GM21717 (cell line): ENCODE data around the gene CTU1.

Source experiments
- ATAC-seq: cut with Tn5 transposase; IDR thresholded peaks from one replicate; pipeline ENCODE4 v1.9.1; 2021; ENCODE audit warnings: mild to moderate bottlenecking, moderate library complexity; ENCODE audit not compliant: unreplicated experiment

The CTU1 gene

DNA sequence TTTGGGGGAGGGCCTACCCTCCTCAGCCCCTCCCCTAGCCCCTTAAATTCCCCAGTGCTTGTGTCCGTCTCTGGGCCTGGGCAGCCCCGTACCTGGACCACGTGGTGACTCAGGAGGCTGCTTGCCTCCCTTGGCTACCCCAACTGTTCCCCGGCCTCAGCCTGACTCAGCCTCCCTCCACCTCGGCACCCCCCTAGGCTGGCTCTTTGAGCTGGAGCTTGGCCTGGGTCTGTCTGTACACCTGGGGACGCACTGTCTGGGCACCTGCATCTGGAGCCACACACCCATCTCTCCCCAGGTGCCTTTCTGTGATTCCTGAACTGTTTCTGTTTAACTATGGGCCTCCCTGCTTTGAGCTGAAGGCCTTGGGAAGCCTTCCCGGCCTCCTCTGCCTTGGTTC, 23.7 kb downstream of the CTU1 start:
- ATAC-seq = no peak

DNA sequence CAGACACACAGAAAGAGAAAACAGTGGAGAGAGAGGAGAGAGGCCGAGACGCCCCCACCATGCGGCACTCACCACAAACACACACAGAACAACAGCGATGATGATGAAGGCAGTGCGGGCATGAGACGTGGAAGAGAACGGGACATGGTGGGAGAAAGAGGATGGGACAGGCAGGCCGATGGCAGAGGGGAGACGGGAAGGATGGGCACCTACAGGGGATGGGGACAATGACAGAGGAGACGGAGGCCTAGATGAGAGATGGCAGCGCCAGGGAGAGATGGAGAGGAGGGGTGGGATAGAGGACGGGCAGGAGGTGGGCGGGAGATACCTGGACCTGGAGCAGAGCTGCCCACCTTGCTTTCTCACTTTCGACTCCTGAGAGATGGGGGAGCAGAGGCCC, 24.4 kb downstream of the CTU1 start:
- ATAC-seq = no peak

DNA sequence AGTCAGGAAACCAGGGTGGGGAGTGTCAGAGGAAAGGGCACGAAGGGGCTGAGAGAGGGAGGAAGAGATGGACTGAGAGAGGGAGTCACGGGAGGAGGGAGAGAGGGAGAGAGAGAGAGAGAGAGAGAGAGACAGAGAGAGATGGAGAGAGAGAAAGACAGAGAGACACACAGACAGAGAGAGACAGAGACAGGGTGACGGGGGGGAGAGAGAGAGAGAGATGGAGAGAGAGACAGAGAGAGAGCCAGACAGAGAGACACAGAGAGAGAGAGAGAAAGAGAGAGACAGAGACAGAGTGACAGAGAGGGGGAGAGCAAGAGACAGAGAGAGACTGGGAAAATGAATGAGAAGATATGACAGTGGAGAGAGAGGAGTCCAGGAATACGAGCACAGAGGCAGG, 25.0 kb downstream of the CTU1 start:
- no peak for ATAC-seq

DNA sequence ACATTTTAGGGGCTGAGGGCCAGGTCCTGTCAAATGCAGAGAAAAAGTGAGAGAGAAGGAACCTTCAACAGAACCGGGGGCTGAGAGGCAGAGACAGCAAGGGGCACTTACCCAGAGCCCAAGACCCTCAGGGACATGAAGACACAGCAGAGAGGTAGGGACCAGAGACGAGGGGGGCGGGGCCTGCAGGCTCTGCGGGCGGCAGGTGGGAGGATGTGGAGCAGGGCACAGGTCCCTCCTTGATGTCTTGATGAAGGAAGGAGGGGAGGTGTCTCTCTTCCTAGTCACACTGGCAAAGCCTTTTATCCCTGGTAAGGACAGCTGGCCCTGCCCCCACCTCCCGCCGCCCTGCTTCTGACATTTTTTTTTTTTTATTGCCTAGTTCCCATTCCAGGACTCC, 25.6 kb downstream of the CTU1 start, which contains the start of gene KLK14:
Gene KLK14 (minus strand): TSS at position 277 of the 400 bp plus-strand sequence. CDS start 273 bp downstream, at position 4.
- ATAC-seq = no peak

DNA sequence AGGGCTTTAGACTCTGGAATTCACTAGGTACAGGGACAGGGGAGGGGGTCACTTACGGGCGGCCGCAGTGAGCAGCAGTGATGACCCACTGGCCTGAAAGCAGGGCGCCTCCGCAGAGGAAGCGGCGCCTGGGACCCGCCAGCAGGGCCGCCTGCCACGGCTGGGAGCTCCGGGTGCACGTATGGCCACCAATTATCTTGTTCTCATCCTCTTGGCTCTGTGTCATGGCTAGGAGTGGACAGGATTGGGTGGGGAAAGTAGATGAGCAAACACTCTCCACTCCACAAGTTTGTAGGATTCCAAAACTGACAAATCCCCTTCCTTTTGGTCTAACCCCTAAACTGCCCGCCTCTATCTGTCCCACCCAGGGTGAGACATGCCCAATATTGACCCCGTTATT, 26.7 kb downstream of the CTU1 start:
- no peak for ATAC-seq

DNA sequence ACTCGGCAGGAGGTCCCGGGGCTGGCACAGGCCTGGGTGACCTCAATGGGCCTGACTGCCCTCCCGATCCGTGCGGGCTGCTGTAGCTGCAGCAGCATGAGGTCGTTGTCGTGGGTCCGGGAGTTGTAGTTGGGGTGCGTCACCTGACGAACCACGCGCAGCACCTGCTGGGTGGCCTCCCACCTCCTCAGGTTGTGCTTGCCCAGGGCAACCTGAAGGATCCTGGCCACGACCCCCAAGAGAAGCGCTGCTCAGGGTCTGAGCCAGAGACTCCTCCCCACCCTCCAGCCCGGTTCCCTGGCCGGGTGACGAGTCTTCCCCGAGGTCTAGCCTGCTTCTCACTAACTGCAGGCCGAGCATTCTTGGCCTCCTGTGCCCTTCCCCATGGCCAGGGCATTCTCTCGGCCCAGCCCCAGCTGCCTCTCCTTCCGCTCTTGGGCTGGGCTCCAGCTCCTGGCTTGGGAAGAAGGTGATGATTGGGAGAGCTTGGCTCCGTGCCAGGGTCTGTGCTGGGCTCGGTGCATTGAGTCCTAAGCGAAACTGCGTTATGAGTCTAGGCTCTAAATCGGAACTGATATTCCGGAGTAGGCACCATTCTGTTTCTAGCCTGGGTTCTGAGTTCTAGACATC, 28.6 kb downstream of the CTU1 start:
- no peak for ATAC-seq

DNA sequence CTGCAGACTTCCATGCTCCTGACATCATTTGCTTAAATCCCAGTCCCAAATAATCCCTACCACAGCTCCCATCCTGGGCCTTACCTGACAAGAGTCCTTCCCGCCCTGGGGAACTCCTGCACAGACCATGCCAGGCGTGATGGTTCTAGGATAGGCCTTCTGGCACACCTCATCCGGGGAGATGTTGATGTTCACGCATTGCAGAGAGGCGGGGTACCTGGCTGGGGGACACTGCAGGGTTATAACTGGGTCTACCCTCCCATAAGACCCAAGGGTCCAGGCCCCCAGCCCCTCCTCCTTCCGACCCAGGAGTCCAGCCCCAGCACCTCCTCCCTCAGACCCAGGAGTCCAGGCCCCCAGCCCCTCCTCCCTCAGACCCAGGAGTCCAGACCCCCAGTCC, 29.5 kb downstream of the CTU1 start:
- no peak for ATAC-seq

DNA sequence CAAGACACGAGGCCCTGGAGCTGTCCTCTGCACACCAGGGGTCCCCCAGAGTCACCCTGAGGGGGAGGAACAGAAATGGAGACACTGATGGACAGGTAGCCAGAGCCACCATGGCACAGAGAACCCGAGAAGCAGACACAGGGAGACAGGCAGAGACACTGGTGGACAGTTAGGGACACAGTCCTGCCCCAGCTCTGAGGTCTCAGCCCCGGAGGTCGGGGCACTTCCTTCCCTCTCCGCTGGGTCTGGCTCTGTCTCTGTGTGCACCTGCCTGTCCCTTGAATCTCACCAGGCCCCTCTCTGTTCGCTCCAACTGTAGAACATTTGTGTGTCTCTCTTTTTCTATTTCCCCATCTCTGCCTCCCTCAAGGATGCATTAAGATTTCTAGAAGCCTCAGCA, 30.1 kb downstream of the CTU1 start:
- no peak for ATAC-seq

DNA sequence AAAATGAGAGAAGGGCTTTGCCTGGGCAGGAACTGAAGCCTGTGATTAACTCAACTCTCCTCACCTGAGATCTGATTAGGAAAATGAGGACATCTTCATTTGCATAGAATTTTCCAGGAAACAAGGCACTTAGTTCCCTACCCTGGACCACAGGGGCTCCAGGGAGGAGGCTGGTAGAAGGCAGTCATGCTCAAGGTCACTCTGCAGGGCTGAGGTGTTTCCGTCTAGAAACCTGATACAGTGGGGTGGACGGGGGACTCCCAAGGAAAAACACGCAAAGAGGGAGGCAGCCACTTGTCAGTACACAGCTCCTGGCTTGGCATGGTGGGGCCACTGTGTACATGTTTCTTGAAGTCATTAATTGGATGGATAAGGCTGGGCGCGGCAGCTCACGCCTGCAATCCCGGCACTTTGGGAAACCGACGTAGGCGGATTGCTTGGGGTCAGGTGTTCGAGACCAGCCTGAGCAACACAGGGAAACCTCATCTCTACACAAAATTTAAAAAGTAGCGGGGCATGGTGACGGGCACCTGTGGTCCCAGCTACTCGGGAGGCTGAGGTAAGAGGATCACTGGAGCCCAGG, 31.5 kb downstream of the CTU1 start:
- ATAC-seq = no peak

DNA sequence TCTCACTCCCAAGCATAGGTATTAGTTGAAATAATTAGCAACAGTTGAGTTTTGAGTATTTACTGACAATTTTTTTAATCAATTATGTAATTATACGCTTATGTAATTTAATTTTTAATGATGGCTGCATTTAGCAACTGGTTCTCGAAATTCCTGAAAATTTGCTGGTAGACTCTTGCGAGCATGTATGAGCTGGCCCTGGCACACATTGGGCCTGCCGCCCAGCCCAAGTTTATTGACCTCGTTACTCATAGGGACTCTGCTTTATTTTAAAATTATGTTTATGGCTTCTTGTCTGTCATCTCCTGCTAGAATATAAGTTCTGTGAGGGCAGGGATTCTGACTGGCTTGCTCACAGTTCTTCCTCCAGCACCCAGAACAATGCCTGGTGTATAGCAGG, 32.2 kb downstream of the CTU1 start:
- ATAC-seq = no peak

DNA sequence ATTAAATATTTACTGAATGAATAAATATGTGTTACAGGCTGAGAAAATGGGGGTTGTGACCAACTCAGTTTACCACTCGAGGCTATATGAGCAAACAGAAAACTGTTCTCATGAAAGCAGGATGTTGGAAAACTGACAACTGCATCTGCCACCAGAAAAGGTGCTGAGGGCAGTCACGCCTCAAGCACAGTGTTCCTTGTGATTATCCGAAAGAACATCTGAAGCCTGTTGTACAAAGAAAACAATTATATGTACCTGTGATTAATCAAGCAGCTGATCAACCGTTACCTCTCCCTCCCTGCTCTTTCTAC, 37.2 kb downstream of the CTU1 start:
- no peak for ATAC-seq

DNA sequence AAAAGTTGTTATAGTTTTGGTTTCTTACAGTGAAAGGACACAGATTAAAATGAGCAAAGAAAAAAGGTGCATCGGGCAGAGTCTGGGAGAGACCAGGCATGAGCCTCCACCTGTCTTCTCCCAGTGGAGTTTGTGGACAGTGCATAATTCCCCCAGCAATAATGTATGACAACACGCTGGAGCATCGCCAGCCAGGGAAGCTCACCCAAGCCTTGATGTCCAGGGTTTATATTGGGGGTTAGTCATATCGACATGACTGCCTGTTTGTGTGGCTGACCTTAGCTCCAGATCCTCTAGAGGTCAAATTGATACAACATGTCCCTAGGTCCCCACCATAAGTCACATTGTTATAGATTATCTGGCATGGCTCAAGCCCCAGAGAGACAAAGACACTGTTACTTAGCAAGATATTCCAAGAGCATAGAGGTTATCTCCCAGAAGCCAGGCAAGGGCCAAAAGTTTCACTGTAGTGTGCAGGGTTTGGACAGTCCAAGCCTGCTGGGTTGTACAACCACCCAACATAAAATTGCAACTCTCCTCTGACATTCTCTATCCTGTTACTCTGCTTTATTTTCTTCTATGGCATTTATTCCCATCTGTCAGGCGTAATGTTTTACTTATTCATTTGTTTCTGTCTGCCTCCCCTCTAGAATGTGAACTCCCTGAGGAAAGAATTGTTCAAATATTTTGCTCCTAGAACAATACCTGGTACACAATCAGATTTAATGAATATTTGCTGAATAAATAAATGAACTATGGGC, 37.7 kb downstream of the CTU1 start:
- no peak for ATAC-seq

DNA sequence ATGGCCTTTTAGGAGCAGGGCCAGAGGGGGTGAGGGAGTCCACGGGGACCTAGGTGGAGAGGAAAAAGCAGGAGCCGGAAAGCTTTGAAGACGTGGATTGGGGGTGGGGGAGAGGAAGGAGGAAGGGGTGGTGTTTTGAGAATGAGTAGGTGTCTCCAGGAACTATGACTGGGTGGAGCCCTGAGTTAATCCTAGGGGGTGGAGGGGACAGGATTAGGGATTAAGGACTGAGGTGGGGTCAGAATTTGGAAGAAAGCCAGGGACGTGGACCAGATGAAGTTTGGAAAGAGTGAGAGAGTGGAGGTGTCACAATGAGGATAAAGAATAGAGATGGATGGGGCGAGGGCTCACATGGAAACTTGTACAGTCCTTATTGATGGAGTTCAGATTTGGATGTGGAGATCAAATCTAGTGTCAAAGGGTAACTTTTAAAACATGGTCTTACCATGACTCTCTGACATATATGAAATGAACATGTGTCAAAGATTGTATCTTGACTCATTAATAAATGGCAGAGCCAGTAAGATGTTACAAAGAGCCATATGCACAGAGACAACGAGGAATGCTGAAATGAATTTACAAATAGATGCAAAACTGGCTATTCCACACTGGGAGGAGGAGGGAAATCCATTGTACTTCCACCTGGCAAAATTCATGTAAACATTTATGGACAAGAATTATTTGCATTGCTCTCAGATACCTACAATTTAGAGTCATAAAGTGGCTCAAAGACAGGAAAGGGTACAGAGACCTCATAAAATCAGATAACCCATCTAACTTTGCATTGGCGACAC, 41.6 kb downstream of the CTU1 start:
- no peak for ATAC-seq

DNA sequence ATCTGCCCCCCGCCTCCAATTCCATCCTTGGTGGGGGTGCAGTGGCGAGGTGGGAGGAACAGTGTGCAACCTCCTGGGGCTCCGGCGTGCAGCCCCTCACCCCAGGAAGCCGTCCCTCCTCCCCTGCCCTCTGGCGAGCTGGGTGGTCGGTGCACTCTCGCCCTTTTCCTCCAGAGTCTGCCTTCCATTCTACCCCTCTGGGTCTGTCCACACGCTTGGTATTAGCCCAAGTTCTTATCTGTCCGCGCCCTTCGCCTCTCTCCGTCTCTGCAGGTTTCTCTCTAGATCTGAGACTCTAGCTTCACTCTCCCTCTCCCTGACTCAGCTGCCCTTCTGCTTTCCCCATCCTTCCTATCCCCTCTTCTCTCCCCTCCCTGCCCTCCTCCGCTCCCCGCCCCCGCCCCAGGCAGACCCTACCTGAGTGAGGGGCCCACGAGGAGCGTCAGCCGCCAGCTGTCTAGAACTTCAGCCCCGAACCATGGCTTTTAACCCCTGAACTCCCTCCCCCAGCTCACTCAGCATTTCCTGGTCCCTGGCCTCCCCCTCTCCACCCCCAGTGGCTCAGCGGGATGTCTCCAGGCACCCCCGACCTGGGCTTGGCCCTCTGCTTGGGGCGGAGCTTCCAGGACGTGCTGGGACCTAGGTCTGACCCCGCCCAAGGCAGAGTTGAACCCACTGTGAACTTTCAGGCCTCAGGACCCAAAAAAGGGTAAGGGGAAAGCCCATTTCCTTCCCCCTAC, 42.8 kb downstream of the CTU1 start:
- no peak for ATAC-seq

DNA sequence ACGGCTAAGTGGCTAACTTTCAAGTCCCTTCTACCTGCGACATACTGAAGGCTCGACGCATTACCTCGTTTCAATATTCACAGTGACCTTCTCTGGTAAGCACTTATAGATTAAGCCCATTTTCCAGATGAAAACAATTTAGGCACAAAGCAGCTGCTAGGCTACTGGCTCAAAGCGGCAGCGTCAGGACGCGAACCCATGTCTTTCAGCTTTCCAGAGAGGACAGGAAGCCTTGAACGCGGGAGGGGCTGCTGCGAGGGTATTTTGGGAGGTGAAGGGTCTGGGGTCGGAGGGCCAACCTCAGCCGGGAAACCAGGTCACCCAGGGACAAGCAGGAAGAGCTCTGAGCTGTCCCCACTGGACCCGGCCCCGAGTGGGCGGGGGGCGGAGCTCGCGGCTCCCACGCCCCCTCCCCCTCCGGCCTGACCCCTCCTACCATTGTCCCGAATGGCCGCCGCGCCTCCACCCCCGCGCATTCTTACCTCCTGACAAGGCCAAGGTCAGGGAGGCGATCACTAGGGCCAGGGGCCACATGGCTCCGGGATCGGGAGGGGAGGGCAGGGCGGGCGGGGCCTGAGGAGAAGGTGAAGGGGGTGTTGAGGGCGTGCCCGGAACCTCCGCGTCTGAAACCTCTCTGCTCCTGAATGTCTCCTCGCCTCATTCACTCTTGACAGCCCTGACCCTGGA, 43.5 kb downstream of the CTU1 start, which contains the start of gene KLK13:
Gene KLK13 (minus strand): TSS at position 559 of the 687 bp plus-strand sequence. CDS start 25 bp downstream, at position 534.
- ATAC-seq = no peak

DNA sequence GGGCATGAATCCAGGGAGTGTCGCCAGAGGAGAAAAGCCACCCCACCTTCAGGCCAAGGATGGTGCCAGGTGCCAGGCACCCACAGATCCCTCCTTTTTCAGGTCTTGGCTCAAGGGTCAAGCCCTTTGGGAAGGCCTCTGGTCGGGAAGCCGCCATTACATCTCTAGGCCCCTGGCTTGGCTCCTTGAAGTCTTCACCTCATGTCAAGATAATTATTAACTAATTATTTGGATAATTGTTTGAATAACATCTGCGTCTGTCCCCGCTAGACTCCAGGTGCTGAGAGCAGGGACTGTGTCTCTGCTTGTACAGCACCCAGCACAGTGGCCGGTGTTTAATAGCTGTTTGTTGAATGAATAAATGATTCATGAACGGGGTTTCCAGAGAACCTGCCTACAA, 44.5 kb downstream of the CTU1 start:
- no peak for ATAC-seq

DNA sequence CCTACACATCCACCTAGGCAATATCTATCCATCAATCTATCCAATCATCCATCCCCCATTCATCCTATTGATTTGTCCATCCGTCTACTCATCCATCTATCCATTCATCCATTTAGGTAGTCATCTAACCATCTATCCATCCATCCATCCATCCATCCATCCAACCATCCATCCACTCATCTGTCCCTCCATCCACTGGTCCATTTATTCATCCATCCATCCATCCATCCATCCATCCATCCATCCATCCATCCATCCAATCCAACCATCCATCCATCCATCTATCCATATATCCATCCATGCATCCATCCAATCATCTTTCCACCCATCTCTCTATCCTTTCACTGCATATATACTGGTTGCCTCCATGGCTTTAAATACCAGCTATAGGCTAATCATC, 47.2 kb downstream of the CTU1 start:
- no peak for ATAC-seq

DNA sequence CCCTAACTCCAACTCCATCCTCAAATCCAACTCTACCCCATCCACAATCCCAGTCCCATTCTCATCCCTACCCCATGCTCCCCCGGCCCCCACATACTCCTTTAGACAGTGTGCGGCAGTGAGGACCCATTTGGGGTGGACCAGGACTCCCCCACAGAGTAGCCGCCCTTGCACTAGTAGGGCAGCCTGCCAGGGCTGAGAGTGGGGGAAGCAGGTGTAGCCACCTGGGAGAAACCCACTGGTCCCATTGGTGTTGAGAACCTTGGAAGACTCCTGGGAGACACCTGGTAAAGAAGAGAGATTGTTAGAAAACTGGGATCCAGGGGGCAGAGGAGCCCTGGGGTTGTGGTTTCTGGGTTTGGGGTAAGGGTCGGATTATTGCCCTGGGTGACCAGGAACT, 47.9 kb downstream of the CTU1 start:
- ATAC-seq = no peak

DNA sequence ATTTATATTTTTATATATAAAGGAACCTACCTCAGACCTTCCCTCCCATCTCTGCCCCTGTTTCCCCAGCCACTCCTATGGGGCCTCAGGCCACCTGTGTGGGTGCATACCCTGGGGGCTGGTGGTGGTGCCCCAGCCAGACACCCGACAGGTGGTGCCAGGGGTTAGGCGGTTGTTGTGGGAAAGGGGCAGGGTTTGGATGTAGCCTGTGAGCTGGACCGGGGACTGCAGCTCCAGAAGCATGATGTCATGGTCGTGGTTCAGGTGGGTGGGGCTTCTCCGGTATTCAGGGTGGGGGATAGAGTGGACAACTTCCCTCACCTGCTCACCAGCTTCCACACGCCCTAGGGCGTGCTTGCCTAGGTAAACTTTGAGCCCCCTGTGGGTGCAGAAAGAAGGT, 48.5 kb downstream of the CTU1 start:
- ATAC-seq = no peak

DNA sequence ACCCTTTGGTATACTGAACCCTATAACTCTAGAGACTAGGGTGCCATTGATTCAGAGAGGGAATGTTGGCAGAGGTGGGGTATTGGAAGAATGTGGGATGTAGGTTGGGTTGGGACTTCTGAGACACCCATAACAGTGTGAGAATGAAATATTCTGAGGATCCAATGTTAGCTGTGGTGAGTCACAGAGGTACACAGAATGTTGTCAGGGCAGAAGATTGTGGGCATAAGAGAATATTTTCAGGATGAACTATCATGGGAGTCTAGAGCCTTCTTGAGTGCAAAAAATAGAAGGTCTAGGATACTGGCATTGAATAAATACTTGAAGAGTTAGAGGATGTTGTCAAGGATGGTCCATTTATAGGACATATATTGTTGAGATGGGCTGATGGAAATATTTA, 52.3 kb downstream of the CTU1 start:
- ATAC-seq = no peak
